ENCODE results near the gene FPGS.

Gene FPGS

GRCh38 chr9:127860260-127860659 lies 57.6 kb downstream of the FPGS start:
- no peak for DNase-seq (ENCODE audit: low read depth, low spot score)

- no peak for DNase-seq (ENCODE audit: low read depth, low spot score)
Observed at GRCh38 chr9:127860779-127861178, 58.1 kb downstream of the FPGS start.

GRCh38 chr9:127862075-127863011 lies 59.7 kb downstream of the FPGS start:
- DNase-seq (ENCODE audit: low read depth, low spot score) = no peak

GRCh38 chr9:127863191-127863621 lies 60.5 kb downstream of the FPGS start:
- no peak for DNase-seq (ENCODE audit: low read depth, low spot score)
